CD1c-positive myeloid dendritic cell (primary cell): ENCODE data around the gene VSTM1.
"Not testable (repeated sequence)": the region's sequence is repeated elsewhere in the genome, so short reads cannot be mapped to it uniquely, and the experiment has no call there.

Source experiments
- DNase-seq: peaks from one replicate; pipeline ENCODE4 v3.0.0-alpha.2; 2016; ENCODE audit errors: extremely low spot score

The VSTM1 gene

DNA sequence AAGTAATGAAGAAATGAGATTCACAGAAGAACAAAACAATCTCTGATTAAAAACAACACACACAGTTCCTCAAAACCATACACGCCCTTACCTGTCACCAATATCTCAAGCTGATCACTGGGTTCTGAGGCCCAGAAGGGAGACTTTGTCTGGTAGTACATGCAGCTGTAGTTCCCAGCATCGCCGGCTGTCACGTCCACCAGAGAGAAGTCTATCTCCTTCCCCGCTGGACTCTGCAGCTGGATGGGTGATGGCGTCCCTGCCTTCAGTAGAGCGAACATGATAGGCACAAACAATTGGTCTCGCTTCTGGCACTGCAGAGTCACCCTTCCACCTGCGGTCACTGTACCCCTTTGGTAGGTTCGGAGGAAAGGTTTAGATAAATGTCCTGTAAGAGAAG lies 10.1 kb upstream of the VSTM1 start:
- no peak for DNase-seq

DNA sequence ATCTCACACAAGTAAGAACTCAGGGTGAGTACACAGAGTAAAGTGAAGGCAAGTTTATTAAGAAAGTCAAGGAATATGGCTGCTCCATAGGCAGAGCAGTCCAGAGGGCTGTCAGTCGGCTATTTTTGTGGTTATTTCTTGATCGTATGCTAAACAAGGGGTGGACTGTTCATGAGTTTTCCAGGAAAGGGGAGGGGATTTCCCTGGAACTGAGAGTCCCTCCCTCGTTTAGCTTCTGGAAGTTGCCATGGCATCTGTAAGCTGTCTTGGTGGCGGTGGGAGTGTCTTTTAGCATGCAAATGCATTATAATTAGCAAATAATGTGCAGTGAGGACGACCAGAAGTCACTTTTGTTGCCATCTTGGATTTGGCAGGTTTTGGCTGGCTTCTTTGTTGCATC lies 5.8 kb upstream of the VSTM1 start:
- no peak for DNase-seq

DNA sequence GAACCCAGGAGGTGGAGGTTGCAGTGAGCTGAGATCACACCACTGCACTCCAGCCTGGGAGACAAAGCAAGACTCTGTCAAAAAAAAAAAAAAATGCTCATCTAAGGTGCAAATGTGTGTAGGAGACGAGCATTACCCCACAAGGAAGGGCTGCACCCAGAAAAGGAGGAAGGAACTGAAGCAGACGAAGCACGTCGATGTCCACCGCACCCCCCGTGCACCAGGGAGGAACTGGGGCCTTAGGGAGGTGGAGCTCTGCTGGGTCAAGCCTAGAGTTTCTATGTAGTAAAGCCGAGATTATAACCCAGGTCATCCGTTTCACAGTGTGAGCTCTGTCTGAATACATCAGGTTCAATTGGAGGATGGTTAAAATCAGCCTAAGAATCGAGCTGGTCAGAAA lies 1.1 kb downstream of the VSTM1 start:
- DNase-seq, result peak; percentile 51

DNA sequence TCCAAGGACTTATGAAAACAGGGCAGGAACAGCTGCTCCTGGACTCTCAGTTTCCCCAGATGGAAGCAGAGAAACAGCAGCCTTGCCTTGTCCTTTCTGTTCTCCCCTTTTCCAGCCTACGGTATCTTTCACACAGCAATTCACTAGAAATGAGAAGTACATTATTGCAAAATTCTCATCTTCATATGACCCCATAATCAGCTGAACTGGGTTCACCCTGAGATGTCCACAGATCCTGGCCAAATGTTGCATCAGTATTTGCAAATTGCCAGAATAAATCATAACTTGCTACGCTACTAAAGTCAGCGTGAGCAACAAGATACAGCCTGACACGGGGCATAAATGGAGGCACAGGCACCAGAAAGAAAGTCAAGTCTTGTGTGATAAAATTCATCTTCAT lies 16.1 kb downstream of the VSTM1 start:
- peak; percentile 83 for DNase-seq

DNA sequence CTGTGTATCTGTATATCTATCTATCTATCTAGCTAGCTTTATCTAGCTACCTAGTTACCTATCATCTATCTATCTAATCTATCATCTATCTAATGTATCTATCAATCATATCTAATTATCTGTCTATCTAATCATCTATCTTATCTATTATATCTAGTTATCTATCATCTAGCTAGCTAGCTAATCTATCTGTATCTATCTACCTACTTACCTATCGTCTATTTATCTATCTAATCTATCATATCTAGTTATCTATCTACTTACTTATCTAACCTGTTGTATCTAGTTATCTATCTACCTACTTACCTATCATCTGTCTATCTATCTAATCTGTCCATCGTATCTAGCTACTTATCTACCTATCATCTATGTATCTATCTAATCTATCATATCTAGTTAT lies 17.9 kb downstream of the VSTM1 start:
- no peak for DNase-seq

DNA sequence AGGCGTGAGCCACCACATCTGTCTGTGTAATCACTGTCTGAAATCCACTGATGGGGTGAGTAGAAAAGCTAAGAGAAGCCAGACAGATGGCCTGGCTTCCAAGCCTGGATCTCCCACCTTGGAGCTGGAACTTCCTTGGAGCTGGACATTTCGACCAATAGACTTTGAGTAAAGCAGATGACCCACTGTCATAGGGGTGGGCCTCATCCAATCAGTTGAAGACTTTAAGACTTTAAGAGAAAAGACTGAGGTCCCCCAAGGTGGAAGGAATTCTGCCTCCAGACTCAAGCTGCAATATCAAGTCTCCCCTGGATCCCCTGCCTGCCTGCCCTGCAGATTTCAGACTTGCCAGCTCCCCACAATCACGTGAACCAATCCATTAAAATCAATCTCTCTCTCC lies 20.7 kb downstream of the VSTM1 start:
- no peak for DNase-seq

DNA sequence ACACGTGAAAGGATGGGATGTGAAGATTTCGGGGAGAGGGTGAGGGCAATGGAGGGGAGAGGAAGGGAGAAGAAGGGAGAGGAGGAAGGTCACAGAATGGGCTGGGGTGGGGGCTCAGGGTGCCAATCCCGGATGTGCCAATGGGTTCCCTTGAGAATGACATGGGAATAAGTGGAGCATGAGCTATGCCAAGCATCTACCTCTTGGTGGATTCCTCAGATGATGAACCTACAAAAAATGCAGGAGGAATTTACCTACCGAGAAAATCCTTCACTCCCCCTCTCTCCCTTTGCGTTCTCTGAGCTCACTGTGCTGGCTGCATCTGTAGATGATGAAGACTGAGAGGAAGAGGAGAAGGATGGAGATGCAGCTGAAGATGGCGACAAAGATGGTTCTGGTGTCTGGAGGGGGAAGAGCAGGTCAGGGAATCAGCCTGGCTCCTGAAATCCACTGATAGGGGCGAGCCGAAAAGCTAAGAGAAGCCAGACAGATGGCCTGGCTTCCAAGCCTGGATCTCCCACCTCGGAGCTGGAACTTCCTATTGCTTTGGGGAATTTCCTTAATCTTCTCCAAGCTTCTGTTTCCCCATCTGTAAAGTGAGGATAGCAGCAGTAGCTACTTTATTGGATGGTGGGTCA lies 21.6 kb downstream of the VSTM1 start:
- no peak for DNase-seq

DNA sequence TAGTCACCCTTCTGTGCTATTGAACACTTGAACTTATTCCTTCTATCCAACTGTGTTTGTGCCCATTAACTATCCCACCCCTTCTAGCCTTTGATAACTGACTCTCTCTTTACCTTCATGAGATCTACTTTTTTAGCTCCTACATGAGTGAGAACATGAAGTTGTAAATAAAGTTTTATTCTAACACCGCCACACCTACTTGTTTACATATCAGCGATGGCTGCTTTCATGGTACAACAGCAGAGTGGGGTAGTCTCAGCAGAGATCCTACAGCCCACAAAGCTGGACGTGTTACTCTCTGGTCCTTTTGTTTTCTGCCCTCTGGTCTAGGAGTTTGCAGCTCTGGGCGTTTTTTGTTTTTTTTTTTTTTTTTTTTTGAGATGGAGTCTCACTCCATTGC lies 23.7 kb downstream of the VSTM1 start:
- DNase-seq, result no peak

DNA sequence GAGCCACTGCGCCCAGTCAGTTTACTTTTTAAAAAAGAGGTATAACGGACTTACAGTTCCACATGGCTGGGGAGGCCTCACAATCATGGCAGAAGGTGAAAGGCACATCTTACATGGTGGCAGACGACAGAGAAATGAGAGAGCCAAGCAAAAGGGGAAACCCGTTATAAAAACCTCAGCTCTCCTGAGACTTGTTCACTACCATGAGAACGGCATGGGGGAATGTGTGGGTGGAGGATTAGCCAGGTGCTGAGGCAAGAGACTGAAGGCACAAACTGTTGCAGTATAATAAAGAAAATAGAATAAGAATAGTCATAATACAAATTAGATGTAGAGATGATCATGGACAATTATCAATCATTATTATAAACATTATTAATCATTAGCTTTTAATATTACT lies 27.2 kb downstream of the VSTM1 start:
- DNase-seq, result not testable (repeated sequence)

DNA sequence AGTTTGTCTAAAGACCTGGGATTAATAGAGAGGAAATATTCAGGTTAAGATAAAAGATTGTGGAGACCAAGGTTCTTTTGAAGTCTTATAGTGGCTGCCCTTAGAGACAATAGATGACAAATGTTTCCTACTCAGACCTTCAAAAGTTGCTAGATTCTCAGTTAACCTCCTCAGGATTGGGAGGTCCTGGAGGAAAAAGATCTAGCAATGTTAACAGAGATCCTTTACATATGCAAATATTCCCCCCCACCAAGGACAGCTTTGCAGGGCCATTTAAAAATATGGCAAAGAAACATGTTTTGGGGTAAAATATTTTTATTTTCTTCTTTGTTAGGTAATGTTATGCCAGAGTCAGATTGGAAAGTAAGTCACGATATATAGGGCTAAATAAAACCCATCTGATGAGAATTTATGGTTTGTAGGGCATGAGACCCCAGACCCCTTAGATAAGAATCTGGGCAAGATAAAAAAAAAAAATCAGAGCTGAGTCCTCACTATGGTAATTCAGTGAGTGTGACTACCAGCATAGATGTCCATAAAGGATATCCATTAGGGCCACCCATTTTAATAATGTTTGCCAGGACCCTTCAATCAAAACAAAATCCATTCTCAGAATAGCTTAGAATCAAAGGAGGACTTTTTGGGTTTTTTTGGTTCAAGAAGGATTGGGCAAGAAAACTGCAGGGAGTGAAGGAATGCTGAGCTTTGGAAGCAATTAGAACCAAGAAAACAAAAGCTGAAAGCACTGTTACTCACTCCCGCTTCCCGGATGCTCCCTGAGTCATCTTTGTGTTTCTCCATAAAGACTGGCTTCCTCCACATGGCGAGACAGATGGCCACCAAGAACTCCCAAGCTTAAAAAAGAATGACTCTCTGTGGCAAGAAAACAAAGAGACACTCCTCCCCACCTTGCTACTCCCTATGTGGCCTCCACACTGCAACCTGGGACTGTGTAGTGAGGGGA lies 28.2 kb downstream of the VSTM1 start:
- no peak for DNase-seq

DNA sequence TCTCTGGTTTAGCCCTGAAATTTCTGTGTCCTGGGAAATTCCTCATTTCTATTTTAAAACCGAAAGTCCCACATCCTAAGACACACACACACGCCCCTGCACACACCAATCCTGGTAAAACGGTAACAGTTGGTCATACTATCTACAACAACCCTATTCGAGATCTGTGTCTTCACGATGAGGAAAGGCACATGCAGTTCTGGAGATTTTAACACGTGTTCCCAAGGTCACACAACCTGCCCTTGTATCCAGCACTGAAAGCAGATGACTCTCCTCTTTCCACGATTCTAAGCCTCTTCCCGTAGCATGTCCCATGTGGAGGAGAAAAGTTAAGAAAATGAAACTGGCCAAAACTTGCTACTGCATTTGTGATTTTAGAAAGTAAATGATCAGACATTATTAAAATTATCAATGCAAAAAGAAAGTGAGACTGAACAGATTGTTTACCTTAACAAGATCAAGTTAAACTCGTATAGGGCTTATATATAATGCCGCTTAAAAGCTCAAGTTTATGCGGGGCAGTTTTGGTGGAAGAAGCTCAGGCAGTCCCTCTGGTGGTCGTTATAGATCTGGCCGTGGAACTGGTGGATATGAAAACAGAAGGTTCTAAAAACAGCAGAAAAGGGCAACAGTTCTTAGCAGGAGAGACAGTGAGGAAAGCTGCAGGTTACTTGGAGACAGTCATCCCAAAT lies 32.7 kb downstream of the VSTM1 start:
- no peak for DNase-seq

DNA sequence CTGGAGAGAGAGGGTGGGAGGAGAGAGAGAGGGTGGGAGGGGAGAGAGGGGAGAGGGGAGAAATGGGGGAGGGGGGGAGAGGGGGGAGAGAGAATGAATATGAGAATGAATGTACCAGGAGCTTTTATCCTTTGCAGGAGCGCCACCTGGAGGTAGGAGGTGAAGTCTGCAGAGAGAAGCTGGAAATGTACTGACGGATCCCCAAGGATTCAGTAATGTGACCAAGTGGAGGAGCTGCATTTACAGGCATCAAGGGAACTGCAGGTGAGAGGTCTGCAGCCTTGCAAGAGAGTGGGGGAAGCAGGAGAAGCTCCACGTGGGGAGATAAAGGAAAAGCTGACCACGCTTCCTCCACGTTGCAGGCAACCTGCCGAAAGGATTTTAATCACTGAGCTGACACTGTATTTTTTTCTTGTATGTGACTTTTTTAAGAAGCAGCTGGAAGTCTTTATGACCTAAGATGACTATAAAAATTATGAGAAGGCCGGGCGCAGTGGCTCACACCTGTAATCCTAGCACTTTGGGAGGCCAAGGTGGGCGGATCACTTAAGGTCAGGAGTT lies 33.7 kb downstream of the VSTM1 start:
- DNase-seq, result peak; percentile 76

DNA sequence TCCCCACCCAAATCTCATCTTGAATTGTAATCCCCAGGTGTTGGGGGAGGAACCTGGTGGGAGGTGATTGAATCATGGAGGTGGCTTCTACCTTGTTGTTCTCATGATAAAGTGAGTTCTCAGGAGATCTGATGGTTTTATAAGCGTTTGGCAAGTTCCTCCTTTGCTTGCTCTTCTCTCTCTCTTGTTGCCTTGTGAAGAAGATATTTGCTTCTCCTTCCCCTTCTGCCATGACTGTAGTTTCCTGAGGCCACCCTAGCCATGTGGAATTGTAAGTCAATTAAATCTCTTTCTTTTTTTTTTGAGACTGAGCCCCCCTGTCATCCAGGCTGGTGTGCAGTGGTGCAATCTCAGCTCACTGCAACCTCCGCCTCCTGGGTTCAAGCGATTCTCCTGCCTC lies 34.4 kb downstream of the VSTM1 start:
- peak; percentile 41 for DNase-seq

DNA sequence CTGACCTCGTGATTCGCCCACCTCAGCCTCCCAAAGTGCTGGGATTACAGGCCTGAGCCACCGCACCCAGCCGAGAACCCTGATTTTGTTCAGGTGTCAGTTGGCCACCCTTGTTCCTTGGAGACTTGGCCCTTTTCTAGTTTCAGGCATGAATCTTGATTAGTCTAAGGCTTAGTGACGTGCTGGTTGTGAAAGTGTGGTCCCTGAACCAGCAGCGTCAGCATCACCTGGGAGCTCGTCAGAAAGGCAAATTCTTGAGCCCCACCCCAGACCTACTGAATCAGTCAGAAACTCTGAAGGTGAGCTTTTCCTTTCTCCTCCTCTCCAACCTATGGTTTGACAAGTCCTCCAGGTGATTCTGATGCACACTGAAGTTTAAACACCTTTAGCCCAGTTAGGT lies 37.0 kb downstream of the VSTM1 start:
- DNase-seq, result no peak

DNA sequence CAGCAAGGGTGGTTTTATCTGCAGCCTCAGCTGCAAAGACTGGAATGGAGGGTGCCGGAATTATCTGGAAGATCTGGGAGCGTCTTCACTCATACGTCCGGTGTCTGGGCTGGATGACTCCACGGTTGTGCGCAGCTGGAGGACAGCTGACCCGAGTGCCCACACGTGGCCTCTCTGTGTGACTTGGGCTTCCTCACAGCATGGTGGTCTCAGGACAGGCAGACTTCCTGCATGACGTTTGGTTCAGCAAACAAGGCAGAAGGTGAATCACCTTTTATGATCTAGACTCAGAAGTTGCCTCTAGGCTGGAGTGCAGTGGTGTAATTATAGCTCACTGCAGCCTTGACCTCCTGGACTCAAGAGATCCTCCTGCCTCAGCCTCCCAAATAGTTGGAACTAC lies 39.0 kb downstream of the VSTM1 start:
- DNase-seq, result no peak

DNA sequence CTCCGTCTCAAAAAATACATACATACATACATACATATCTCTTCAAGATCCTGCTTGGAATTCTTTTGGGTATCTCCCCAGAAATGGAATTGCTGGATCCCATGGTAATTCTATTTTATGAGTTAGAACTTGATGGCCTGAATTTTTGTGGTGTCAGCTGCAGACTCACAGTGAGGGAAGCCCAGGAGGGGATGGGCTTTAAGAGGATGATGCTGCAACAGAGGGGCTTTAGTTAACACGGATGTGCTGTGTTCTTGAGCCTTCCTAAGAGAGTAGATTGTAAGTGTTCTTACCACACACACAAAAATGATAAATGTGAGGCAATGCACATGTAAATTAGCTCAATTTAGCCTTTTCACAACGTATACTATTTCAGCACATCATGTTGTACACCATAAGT lies 40.5 kb downstream of the VSTM1 start:
- no peak for DNase-seq

DNA sequence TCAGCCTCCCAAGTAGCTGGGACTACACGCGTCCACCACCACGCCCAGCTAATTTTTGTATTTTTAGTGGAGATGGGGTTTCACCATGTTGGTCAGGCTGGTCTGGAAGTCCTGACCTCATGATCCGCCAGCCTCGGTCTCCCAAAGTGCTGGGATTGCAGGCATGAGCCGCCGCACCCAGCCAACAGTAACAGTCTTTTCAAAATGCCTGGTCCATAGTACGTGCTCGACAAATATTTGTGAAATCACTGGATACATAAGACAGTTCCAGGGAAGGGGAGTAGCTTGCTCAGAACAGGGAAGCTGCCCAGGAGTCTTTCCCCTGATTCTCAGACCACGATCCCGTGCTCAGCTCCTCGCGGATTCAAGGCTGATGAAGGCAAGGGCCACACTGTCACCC lies 41.8 kb downstream of the VSTM1 start:
- DNase-seq, result no peak

DNA sequence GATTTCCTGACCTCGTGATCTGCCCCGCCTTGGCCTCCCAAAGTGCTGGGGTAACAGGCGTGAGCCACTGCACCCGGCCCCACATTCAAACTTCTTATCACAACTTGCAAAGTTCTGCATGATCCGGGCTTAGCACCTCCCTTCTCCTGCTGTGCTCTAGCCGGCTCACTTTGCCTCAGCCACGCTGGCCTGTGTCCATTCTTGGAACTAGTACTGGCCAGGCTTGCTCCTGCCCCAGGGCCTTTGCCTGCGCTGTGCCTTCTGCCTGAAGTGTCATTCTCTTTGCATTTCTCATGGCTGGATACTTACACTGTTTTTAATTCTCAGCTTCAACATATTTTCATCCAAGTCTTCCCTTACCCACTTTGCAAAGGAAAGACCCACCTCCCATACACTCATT lies 42.3 kb downstream of the VSTM1 start:
- DNase-seq, result no peak

DNA sequence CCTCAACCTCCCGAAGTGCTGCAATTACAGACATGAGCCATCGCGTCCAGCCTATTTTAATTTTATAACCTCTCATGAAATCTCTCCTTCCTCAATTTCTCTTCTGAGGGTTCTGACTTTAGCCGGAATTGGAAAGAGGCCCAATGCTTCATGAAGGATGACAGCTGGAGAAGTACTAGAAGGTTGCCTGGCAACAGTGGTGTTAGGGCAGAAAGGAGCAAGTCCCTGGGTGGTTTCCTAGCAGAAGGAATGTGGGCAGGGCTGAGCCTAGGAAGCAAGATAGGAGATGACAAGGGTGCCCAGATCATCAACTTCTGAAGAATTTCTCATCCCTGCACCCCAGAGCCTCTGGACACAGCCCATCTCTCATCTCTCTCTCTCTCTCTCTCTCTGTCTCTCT lies 46.4 kb downstream of the VSTM1 start:
- DNase-seq, result peak; percentile 56

DNA sequence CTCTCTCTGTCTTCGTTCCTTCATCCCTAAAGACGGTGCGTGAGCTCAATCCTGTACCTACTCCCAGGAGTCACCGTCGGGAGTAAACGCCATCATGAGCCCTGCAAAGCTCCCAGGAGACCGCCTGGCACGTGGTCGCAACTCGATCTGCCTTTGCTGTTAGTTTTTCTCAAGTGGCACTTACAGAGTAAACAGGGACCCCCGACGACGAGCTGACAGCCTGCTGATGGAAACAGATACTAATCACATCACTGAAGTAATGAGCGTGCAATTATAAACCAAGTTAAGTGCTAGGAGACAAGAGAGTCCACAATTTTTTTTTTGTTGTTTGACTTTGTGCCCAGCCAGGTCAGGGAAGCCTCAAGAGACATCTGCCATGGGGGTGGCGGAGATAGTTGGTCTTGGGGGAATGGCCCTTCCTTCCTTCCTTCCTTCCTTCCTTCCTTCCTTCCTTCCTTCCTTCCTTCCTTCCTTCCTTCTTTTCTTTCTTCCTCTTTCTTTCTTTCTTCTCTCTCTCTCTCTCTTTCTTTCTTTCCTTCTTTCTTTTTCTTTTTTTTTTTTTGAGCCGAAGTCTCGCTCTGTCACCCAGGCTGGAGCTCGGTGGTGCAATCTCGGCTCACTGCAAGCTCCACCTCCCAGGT lies 48.7 kb downstream of the VSTM1 start:
- no peak for DNase-seq

DNA sequence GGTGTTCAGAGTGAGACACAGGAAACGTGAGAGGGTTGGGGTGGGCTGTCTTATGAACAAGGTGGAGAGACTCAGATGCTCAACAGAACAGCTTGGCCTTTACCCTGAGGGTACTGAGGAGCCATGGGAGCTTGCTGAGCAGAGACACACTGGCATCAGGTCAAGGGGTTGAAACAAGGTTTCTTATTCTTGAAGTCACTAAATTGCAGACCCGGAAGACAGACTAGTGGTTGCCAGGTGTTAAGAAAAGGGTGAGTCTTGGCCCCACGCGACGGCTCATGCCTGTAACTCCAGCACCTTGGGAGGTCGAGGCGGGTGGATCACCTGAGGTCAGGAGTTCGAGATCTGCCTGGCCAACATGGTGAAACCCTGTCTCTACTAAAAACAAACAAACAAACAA lies 49.8 kb downstream of the VSTM1 start:
- DNase-seq, result no peak
